HL-60 (cell line): ENCODE measurements around the gene SLPI.

ENCODE experiments used
- GABPA ChIP-seq: IDR thresholded peaks from 2 replicates; pipeline ENCODE4 v1.6.1; 2012; ENCODE audit warnings: low read depth
- POLR2AphosphoS5 ChIP-seq: IDR thresholded peaks from 2 replicates; pipeline ENCODE4 v1.6.1; 2012; ENCODE audit warnings: low read depth
- SPI1 ChIP-seq: IDR thresholded peaks from 2 replicates; pipeline ENCODE4 v1.6.1; 2012; ENCODE audit warnings: low read depth, mild to moderate bottlenecking, borderline replicate concordance
- TF ChIP-seq, protein P1 (sequence below): IDR thresholded peaks from one replicate; pipeline ENCODE4 v1.5.1; 2011; ENCODE audit warnings: low read length, control low read depth, inconsistent platforms; ENCODE audit not compliant: insufficient read depth
- TF ChIP-seq, protein P2 (sequence below): IDR thresholded peaks from 2 replicates; pipeline ENCODE4 v1.6.1; 2012; ENCODE audit warnings: low read depth; ENCODE audit not compliant: insufficient replicate concordance

DNA sequence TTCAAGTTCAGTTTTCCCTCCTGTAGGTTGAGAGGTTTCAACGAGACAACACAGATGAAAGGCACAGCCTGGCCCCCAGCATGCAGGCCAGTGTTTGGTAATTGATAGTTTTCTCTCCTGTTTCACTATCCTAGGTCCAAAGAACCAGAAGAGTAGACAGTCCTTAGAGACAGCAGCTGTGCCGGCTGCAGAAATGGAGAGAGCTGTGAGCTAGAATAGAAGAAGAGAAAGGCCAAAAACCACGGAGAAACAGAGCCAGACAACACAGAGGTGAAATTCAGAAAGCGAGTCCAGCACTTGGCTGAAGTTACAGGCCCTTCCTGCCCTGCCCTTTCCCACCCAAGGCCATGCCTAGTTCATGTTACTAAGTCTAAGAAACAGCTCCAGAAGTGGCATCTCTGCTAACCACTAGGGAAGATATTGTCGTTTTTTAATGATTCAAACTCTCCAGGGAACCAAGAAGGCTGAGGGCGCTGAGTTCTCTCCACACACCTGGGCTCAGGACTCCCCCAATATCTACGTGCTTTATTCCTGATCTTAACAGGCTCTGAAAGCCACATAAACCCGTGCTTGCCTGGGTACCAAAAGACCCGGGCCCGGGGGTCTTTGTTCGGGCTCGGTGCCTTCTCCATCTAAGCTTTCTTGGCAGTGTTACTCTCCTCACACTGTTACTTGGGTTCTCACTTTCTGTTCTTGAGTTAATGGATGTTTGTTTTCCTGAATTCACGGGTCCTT is 35.7 kb upstream of the SLPI start:
- TF ChIP-seq, protein P1, sequence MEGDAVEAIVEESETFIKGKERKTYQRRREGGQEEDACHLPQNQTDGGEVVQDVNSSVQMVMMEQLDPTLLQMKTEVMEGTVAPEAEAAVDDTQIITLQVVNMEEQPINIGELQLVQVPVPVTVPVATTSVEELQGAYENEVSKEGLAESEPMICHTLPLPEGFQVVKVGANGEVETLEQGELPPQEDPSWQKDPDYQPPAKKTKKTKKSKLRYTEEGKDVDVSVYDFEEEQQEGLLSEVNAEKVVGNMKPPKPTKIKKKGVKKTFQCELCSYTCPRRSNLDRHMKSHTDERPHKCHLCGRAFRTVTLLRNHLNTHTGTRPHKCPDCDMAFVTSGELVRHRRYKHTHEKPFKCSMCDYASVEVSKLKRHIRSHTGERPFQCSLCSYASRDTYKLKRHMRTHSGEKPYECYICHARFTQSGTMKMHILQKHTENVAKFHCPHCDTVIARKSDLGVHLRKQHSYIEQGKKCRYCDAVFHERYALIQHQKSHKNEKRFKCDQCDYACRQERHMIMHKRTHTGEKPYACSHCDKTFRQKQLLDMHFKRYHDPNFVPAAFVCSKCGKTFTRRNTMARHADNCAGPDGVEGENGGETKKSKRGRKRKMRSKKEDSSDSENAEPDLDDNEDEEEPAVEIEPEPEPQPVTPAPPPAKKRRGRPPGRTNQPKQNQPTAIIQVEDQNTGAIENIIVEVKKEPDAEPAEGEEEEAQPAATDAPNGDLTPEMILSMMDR, result no peak
- TF ChIP-seq POLR2AphosphoS5 (no peak), GABPA (no peak), SPI1 (no peak)
- TF ChIP-seq, protein P2, sequence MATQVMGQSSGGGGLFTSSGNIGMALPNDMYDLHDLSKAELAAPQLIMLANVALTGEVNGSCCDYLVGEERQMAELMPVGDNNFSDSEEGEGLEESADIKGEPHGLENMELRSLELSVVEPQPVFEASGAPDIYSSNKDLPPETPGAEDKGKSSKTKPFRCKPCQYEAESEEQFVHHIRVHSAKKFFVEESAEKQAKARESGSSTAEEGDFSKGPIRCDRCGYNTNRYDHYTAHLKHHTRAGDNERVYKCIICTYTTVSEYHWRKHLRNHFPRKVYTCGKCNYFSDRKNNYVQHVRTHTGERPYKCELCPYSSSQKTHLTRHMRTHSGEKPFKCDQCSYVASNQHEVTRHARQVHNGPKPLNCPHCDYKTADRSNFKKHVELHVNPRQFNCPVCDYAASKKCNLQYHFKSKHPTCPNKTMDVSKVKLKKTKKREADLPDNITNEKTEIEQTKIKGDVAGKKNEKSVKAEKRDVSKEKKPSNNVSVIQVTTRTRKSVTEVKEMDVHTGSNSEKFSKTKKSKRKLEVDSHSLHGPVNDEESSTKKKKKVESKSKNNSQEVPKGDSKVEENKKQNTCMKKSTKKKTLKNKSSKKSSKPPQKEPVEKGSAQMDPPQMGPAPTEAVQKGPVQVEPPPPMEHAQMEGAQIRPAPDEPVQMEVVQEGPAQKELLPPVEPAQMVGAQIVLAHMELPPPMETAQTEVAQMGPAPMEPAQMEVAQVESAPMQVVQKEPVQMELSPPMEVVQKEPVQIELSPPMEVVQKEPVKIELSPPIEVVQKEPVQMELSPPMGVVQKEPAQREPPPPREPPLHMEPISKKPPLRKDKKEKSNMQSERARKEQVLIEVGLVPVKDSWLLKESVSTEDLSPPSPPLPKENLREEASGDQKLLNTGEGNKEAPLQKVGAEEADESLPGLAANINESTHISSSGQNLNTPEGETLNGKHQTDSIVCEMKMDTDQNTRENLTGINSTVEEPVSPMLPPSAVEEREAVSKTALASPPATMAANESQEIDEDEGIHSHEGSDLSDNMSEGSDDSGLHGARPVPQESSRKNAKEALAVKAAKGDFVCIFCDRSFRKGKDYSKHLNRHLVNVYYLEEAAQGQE, result no peak
